GM12892 (cell line): ENCODE data around the gene ODC1.

ENCODE experiments used
- POLR2A ChIP-seq: IDR thresholded peaks from 2 replicates; pipeline ENCODE4 v1.6.1; 2011; ENCODE audit warnings: low read depth, low read length, control low read depth
- POLR2AphosphoS5 ChIP-seq: IDR thresholded peaks from 2 replicates; pipeline ENCODE4 v1.6.1; 2011; ENCODE audit warnings: low read depth, low read length, control low read depth
- TAF1 ChIP-seq: IDR thresholded peaks from 2 replicates; pipeline ENCODE4 v1.6.1; 2011; ENCODE audit warnings: low read depth, mild to moderate bottlenecking, control low read depth, low read length, borderline replicate concordance

- TF ChIP-seq POLR2AphosphoS5 (no peak), POLR2A (no peak), TAF1 (no peak)
Measured at GRCh38 chr2:10436583-10437110, 11.5 kb downstream of the ODC1 start.
